SK-N-MC (cell line): ENCODE results near the gene ELFN1.

ENCODE experiments used
- DNase-seq: peaks from one replicate; pipeline ENCODE4 v3.0.0-alpha.2; 2011; ENCODE audit warnings: low read depth, low spot score
- H3K27ac ChIP-seq: fragments of 200-600 bp; sonication (generic); 2 replicates; pipeline ENCODE4 v1.5.1; 2016; ENCODE audit warnings: mixed run types
- H3K36me3 ChIP-seq: fragments of 200-600 bp; sonication (generic); 2 replicates; pipeline ENCODE4 v1.6.1; 2017; ENCODE audit warnings: antibody characterized with exemption, low read length, mixed read lengths; ENCODE audit not compliant: insufficient read depth
- H3K4me3 ChIP-seq: fragments of 200-600 bp; sonication (generic); 2 replicates; pipeline ENCODE4 v1.5.1; 2016
- H3K9ac ChIP-seq: fragments of 200-600 bp; sonication (generic); 2 replicates; pipeline ENCODE4 v1.8.0; 2017; ENCODE audit warnings: mixed run types, mixed read lengths; ENCODE audit not compliant: insufficient read length
- H3K9me3 ChIP-seq: fragments of 200-600 bp; sonication (generic); 2 replicates; pipeline ENCODE4 v1.6.1; 2017; ENCODE audit warnings: low read depth, mild to moderate bottlenecking, antibody characterized with exemption, low read length, moderate library complexity, mixed read lengths
- EZH2 ChIP-seq: fragments of 200-600 bp; sonication (generic); IDR thresholded peaks from one replicate; pipeline ENCODE4 v1.6.1; 2017; ENCODE audit warnings: antibody characterized with exemption
- FOXP2 ChIP-seq: optimal IDR thresholded peaks from 2 replicates; pipeline ENCODE3; 2011; ENCODE audit warnings: mild to moderate bottlenecking, moderate library complexity; ENCODE audit not compliant: insufficient read depth; ENCODE audit errors: extremely low read length, control extremely low read depth
- POLR2AphosphoS5 ChIP-seq: IDR thresholded peaks from 2 replicates; pipeline ENCODE4 v1.6.1; 2012; ENCODE audit warnings: mild to moderate bottlenecking, low read depth, low read length, borderline replicate concordance

ELFN1 gene

GRCh38 chr7:1746491-1746975 is 76.5 kb downstream of the ELFN1 start:
- Histone ChIP-seq H3K4me3 (no peak overlapping the region), H3K36me3 (no peaks in the 10 kb centered on the region), H3K27ac (no peak overlapping the region), H3K9me3 (no peaks in the 10 kb centered on the region), H3K9ac (no peak overlapping the region)
- no peak for DNase-seq
- no peak for TF ChIP-seq POLR2AphosphoS5
- no peak for TF ChIP-seq EZH2
- TF ChIP-seq FOXP2, result no peak

GRCh38 chr7:1747004-1747801 is 77.1 kb downstream of the ELFN1 start:
- Histone ChIP-seq H3K4me3 (no peak overlapping the region), H3K9ac (no peak overlapping the region), H3K9me3 (no peaks in the 10 kb centered on the region), H3K36me3 (no peaks in the 10 kb centered on the region), H3K27ac (no peak overlapping the region)
- TF ChIP-seq FOXP2 (no peak), EZH2 (no peak), POLR2AphosphoS5 (no peak)
- DNase-seq, result no peak

GRCh38 chr7:1748076-1748838 is 78.2 kb downstream of the ELFN1 start:
- TF ChIP-seq FOXP2, result no peak
- no peak for TF ChIP-seq EZH2
- TF ChIP-seq POLR2AphosphoS5, result no peak

GRCh38 chr7:1748839-1749173 is 78.7 kb downstream of the ELFN1 start:
- H3K9ac ChIP-seq, result no peak overlapping the region
- H3K4me3 ChIP-seq, result no peak overlapping the region
- no peak for DNase-seq
- H3K36me3 ChIP-seq, result no peaks in the 10 kb centered on the region
- no peak overlapping the region for H3K27ac ChIP-seq
- TF ChIP-seq FOXP2 (no peak), POLR2AphosphoS5 (no peak)
- no peaks in the 10 kb centered on the region for H3K9me3 ChIP-seq

More at GRCh38 chr7:1748076-1748838, 78.2 kb downstream of the ELFN1 start:
- no peak overlapping the region for H3K4me3 ChIP-seq
- H3K36me3 ChIP-seq, result no peaks in the 10 kb centered on the region
- H3K9me3 ChIP-seq, result no peaks in the 10 kb centered on the region
- H3K9ac ChIP-seq, result no peak overlapping the region
- H3K27ac ChIP-seq, result no peak overlapping the region
- no peak for DNase-seq

- no peak overlapping the region for H3K4me3 ChIP-seq
- no peak for DNase-seq
- H3K36me3 ChIP-seq, result no peaks in the 10 kb centered on the region
- TF ChIP-seq EZH2 (no peak), FOXP2 (no peak)
- H3K9ac ChIP-seq, result no peak overlapping the region
- H3K27ac ChIP-seq, result no peak overlapping the region
- no peaks in the 10 kb centered on the region for H3K9me3 ChIP-seq
These were observed 79.3 kb downstream of the ELFN1 start for GRCh38 chr7:1749351-1749863.

- no peak overlapping the region for H3K9ac ChIP-seq
- no peak for TF ChIP-seq FOXP2
- no peak for TF ChIP-seq EZH2
- no peak for TF ChIP-seq POLR2AphosphoS5
- DNase-seq, result no peak
- no peak overlapping the region for H3K4me3 ChIP-seq
- H3K9me3 ChIP-seq, result no peaks in the 10 kb centered on the region
- no peak overlapping the region for H3K27ac ChIP-seq
- H3K36me3 ChIP-seq, result no peaks in the 10 kb centered on the region
These were observed 79.9 kb downstream of the ELFN1 start for GRCh38 chr7:1749864-1750466.

- no peak for DNase-seq
- Histone ChIP-seq H3K36me3 (no peaks in the 10 kb centered on the region), H3K4me3 (no peak overlapping the region), H3K27ac (no peak overlapping the region), H3K9ac (no peak overlapping the region), H3K9me3 (no peaks in the 10 kb centered on the region)
- no peak for TF ChIP-seq EZH2
- TF ChIP-seq POLR2AphosphoS5, result no peak
- TF ChIP-seq FOXP2, result no peak
These were observed 80.5 kb downstream of the ELFN1 start for GRCh38 chr7:1750541-1751021.

GRCh38 chr7:1752111-1752510 is 82.0 kb downstream of the ELFN1 start:
- DNase-seq, result no peak
- TF ChIP-seq FOXP2, result no peak
- TF ChIP-seq POLR2AphosphoS5, result no peak
- TF ChIP-seq EZH2, result no peak
- no peak overlapping the region for H3K9ac ChIP-seq
- H3K27ac ChIP-seq, result no peak overlapping the region
- H3K4me3 ChIP-seq, result no peak overlapping the region
- no peaks in the 10 kb centered on the region for H3K9me3 ChIP-seq
- H3K36me3 ChIP-seq, result no peaks in the 10 kb centered on the region
